Colon (tissue), 2 donors: ENCODE data around the gene LRRC36.

ENCODE experiments used
- FAIRE-seq: peaks from 2 replicates; lab custom pipeline; 2012; peaks lifted over from hg19 to GRCh38; lab: Jason Lieb, UNC
- donor health status: control.
- donor health status: control.

LRRC36 gene

DNA sequence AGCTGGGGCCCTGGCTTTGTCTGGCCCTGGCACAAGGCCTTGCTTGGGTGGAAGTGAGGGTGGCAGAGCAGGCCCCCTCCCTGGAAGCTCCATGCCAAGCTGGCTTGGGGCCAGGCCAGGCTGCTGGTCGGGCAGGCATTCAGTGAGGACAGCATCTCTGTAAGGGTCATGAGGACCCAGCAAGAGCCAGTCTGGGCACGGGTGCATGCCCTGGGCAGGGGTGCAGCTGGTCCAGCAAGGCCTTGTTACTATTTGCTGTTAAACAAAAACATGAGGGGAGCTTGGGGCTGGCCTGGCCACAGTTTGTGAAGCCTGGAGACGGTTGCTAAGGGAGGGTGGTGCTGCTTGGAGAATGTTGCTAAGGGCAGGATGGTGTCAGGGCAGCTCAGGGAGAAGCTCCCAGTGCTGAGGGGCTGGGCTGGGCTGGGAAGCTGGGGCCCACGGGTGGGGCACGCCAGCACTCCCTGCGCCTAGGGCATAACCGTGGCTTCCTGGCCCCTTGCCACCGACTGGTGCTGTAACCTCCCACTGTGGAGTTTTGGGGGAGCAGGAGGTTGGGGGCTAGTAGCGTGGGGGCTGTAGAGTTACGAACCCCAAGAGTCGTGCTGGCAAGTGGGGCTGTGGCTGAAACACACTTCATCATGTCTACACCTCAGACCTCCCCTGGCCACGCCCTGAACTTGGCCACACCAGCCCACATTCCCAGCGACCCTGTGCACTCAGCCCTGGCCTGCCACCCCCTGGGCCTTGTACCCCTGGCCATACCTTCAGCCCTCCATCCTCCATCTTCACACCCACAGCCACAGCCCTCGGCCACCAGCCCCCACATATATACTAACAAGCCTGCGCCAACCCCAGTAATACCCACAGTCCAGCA is 65.0 kb downstream of the LRRC36 start:
- FAIRE-seq: no peak

- no peak for FAIRE-seq
Measured at GRCh38 chr16:67392301-67393059, 65.9 kb downstream of the LRRC36 start.

GRCh38 chr16:67393111-67393787 is 66.6 kb downstream of the LRRC36 start, which contains the start of gene TPPP3:
TPPP3 (minus strand) TSS chr16:67393498; CDS start chr16:67391111, 2,387 bp downstream.
- no peak for FAIRE-seq

GRCh38 chr16:67393788-67394154 is 67.2 kb downstream of the LRRC36 start:
- no peak for FAIRE-seq

GRCh38 chr16:67394155-67395104 is 67.8 kb downstream of the LRRC36 start:
- FAIRE-seq: no peak

DNA sequence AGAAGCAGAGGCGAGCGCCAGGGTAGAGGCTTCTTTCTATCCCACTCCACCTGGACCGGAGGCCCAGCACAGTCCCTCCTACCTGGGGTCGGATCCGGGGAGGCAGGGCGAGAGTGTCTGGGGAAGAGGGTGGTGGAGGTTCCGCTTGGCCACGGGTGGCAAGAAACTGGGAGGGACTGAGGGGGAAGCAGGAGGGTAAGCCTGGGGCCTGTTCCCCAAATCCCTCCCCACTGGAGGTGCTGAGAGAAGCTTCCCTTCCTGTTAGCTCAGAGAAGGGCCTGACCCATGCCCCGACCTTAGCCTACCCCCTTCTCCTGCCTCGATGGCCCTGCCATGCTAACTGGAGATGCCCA is 68.5 kb downstream of the LRRC36 start:
- FAIRE-seq: no peak

- FAIRE-seq: no peak
Measured at GRCh38 chr16:67395458-67396158, 69.0 kb downstream of the LRRC36 start.

- no peak for FAIRE-seq
Measured at GRCh38 chr16:67396159-67397035, 69.8 kb downstream of the LRRC36 start.

DNA sequence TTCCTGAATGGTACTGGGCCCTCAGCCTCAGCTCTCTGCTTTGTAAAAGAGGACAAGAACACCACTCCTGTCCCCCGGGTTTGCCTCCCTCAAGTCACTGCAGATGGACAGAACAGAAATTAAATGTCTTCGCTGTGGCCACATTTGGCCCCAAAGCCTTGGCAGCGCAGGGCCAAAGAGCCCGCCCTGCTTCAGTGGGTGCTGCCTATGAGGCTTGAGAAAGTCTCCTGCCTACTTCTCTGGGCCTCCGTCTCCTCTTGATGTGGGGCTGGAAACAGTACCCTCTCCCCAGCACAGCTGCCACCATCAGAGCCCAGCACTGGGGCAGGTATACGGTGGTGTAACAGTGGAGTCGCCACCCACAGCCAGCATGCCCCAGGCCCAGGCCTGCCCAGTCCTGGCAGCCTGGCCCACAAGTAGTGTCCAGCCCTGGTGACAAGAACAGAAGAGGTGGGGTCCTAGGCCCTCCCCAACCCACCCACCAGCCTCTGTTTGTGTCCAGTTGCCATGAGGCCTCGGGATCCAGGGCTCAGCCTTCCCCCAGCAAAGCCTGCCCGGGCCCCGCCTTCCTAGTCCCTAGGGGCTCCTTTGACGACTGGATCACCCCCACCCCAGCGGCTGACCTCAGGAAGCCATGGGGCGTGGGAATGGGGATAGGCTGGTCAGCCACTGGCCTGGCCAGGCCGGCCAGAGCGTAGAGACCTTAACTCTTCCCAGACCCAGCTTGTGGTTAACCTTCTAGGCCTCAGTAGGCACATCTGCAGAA is 70.6 kb downstream of the LRRC36 start:
- FAIRE-seq: no peak

DNA sequence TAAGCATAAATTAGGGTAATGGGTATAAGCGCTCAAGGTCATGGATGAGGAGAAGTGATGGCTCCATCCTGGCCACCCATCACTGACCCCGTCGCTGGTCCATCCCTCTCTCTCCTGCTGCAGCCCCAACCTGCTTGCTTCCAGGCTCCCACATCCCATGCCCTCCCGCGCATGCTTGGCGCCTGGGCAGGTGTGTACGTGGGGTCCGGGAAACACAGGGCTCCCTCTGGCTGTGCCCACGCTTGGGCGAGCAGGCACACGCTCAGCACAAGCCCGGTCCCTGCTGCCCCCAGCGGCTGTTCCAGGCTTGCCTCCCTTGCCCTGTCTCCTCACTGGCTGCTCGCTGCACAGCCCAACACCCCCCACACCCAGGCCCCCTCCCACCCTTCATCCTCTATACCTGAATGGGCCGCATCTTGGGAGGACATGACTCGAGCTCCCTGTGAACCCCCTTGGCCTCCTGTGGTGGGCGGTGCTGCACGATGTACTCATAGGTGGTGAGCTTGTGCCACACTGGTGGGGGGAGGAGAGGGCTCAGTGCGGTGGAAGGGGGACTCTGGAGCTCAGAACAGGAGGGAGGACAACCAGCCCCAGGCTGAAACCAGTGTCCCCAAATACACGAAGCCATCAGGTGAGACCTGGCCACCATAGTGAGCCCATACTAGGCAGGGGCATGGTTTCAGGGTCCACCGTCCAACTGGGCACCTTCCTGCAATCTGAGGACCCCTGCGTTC is 71.4 kb downstream of the LRRC36 start:
- FAIRE-seq: no peak

- FAIRE-seq: no peak
Measured at GRCh38 chr16:67398546-67399217, 72.1 kb downstream of the LRRC36 start.

- FAIRE-seq: no peak
Measured at GRCh38 chr16:67399218-67399733, 72.7 kb downstream of the LRRC36 start.

GRCh38 chr16:67399749-67400704 is 73.4 kb downstream of the LRRC36 start:
- no peak for FAIRE-seq

- no peak for FAIRE-seq
Measured at GRCh38 chr16:67400901-67401300, 74.3 kb downstream of the LRRC36 start.

- no peak for FAIRE-seq
Measured at GRCh38 chr16:67403976-67404555, 77.5 kb downstream of the LRRC36 start.

- FAIRE-seq: peak; percentile 80
Measured at GRCh38 chr16:67404740-67405226, 78.2 kb downstream of the LRRC36 start.
